CD4-positive, alpha-beta T cell treated with Interleukin-12 subunit alpha and Interleukin-12 subunit beta, for 1 hour (primary cell): ENCODE measurements around the gene ATP5PB.
A peak's percentile ranks its signal among the peaks of the same experiment; 100 is the strongest.

Experiments
- DNase-seq: peaks from one replicate; pipeline ENCODE4 v3.0.0-alpha.2; 2020

ATP5PB gene

GRCh38 chr1:111446967-111447892, 2.0 kb upstream of the ATP5PB start:
- no peak for DNase-seq

DNA sequence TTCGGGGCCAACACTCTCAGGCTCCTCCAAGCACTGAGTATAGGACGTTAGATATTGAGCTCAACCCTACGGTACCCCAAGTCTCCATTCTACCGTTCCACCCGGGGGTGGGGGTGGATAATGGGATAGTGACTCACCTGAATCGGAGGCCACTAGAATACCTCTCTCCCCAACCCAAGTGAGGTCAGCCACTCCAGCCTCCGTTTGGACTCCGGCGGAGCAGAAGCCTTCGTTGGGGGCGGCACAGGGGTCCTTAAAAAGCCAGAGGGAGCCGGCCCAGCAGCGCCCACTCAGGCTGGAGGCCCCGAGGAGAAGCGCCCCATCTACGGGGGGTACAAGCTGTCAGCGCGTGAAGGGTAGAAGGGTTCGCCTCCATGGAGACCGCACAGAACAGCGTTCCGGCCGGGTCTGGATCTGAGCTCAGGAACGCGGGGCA, 764 bp upstream of the ATP5PB start:
- no peak for DNase-seq

GRCh38 chr1:111449703-111450017, 396 bp downstream of the ATP5PB start:
- no peak for DNase-seq

DNA sequence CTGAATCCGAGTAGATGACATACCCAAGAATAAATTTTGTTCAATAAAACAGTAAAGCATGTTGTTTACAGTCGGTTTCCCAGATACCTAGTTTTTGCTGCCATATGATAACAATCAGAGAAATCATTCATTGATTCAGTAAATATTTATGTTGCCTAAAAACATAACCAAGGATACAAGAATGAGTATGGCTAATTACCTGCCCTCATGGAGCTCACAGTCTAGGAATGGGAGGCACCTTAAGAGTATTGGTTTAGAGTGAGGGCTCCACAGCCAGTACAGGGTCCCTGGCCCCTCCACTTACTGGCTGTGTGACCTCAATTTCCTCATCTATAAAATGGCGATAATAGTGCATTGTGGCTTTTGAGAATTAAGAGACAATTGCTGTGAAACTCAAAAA, 921 bp downstream of the ATP5PB start:
- DNase-seq: no peak

DNA sequence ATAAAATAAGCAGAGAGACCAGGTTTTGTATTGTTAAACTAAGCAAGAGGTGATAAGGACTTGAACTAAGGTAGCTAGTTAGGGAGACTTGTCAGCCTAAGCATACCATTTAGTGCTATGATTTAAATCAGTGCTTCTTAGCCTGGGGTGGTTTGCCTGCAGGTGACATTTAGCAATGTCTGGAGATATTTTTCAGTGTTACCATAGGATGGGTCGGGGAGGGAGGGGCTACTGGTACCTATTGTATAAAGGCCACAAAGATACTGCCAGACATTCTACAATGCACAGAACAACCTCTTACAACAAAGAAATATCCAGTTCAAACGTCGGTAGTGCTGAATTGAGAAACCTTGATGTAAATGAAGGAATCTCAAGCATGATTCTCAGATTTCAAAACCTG, 3.3 kb downstream of the ATP5PB start:
- DNase-seq: no peak

DNA sequence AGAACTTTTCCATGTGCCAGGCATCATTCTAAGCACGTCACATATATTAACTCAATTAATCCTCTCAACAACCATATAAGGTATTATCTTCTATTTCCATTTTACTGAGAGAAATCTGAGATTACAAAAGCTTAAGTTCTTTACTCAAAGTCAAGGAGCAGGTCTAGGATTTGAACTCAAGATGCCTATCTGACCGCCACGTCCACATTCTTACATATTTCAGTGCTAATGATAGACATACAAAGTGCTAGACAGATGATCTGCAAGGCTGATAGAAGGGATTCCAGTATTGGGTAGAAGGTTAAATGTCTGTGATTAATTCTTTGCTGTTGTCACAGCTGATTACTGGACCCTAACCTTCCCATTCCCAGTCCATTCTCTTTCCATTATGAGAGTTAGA, 4.4 kb downstream of the ATP5PB start:
- DNase-seq: no peak

GRCh38 chr1:111454859-111455641, 5.8 kb downstream of the ATP5PB start:
- no peak for DNase-seq

DNA sequence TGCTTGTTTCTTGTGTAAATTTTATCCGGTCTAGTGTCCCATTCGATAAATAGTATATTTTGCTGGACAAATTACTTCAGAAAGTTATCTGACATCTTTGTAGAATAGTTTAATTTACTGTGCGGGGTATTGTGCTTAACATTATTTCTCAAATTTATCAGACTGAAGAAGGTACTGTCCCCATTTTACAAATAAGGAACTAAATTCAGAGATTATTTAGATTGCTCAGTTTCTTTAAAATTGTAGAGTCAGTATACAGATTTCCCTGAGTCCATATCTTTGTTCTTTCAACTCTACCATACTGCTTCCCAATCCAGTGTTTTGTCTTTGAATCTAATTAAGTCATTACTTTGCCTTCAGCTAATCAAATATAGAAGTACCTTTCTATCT, 6.4 kb downstream of the ATP5PB start:
- no peak for DNase-seq

- DNase-seq: no peak
Measured at GRCh38 chr1:111461765-111462164, 12.5 kb downstream of the ATP5PB start.

DNA sequence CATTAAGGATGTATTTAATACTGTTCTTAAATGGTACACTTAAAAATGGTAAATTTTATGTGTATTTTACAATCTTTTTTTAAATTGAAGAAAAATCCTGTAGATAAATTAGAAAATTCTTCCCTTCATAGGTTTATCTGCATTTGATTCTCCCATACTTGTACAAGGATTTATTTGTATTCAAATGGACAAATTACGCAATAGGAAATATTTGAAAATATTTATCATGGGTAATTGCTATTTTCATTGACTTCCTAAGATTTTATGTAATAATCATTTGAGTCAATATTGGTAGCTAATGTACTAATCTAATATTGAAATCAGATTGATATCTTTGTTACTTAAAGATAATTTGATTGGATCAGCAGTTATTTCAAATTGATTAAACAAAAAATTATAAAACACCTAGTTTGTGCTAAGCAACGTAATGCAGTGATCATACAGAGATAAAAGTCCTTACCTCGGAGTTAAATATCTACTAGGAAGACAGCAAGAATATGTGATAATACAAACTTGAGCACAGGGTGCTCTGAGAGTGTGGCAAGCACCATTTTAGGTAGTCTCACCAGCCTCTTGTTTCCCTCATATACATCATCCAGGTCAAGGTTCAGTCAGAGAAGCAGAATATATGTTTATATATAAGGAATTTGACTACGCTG, 13.2 kb downstream of the ATP5PB start:
- no peak for DNase-seq

GRCh38 chr1:111463029-111463683, 13.9 kb downstream of the ATP5PB start:
- DNase-seq: no peak

GRCh38 chr1:111465754-111466153, 16.5 kb downstream of the ATP5PB start:
- DNase-seq: no peak

DNA sequence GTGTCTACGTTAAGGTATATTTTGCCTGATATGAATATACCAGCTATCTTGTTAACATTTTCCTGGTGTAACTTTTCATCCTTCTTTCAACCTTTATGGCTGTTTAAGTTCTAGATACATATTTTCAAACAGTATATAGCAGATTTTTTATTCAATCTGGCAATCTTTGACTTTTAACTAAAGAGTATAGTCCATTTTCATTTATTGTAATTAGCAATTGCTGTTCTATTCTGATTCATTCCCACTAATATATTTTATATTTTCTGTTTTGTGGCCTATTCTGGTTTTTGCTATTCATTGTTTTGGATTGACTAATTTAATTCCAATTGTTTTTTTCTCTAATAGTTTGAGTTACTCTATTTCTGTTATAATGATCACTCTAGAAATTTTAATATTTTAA, 17.2 kb downstream of the ATP5PB start:
- DNase-seq: no peak

GRCh38 chr1:111467865-111468716, 18.8 kb downstream of the ATP5PB start:
- DNase-seq: no peak

GRCh38 chr1:111468717-111469100, 19.4 kb downstream of the ATP5PB start:
- no peak for DNase-seq

- DNase-seq: no peak
Measured at GRCh38 chr1:111469539-111469938, 20.3 kb downstream of the ATP5PB start.

- peak; percentile 18 for DNase-seq
Measured at GRCh38 chr1:111470596-111470995, 21.3 kb downstream of the ATP5PB start.

- DNase-seq: peak; percentile 83
Measured at GRCh38 chr1:111471012-111471411, 21.7 kb downstream of the ATP5PB start.

DNA sequence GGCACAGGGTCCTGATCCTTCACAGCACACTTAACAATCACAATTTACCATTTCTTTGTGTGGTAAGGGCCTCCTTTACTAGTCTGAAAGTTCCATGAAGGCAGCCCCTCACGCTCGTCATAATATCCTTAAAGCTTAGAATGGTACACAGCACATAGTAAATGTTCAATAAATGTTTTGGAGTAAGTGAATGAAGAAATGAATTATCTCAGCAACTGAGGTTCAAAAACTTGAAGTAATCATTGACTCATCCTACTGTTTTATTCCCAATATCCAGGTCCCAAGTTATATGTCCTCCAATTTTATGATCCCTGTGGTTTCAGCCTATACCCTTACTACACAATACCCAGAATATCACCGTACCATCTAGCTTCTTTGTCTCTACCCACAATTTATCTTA, 22.3 kb downstream of the ATP5PB start:
- no peak for DNase-seq

- DNase-seq: no peak
Measured at GRCh38 chr1:111474106-111474505, 24.8 kb downstream of the ATP5PB start.

- no peak for DNase-seq
Measured at GRCh38 chr1:111474521-111474920, 25.3 kb downstream of the ATP5PB start.

DNA sequence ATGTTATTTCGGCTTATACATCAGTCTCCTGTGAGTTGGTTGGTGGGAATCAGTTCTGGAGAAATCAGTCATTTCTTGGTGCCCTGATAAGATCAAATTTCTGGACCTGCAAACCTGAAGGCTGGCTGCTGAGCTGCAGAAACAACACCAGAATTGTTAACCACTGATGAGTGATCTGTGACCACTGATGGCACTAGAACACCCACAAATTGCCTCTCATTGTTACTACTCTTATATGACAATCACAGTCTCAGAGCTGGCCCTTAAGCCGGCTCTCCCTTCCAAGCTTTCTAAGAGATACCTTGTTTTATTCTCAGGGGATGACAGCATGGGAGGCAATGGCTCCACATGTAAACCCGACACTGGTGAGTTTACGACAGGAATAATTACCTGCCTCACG, 26.4 kb downstream of the ATP5PB start:
- peak; percentile 36 for DNase-seq
